CD4-positive, alpha-beta T cell treated with Interferon alpha-2 for 1 hour (primary cell): Measurements from ENCODE around the gene KHNYN.
"Not testable (repeated sequence)": the region's sequence is repeated elsewhere in the genome, so short reads cannot be mapped to it uniquely, and the experiment has no call there.

ENCODE experiments used
- DNase-seq, 2 donors: peaks; one replicate each; pipeline ENCODE4 v3.0.0-alpha.2; 2020 to 2022

Gene KHNYN

DNA sequence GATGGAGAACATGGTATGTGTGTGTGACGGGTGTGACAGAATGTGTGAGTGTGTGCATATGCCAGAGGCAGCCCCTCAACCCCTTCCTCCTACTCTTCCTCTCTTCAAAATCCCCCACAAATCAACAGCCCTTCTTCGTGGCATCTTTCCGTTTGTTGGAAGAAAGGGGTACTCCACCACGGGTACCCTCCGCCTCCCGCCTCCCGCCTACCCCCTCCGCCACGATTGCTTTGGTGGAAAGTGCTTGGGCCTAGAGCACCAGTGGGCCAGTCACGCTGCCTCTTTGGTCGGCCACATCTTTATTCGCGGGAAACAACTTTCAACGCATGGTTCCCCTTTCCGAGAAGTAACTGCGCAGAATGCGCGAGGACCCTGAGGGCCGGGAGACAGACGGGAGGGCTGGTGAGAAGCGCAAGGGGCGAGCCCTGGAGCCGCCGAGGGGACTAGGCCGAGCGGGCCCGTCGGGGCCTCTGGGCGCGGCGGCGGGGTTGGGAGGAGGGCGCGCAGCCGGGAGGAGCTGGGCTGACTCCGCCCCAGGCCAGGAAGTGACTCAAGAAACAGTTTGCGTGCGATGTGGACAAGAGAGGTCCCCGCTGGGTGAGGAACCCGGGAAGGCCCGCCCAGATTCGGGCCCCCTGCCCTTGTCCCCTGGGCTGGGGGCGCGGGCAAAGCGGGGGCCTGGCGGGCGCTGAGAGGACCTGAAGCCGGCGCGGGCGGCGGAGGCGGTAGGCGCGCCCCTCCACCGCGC, at the start of gene KHNYN, which contains the start of gene CBLN3:
Gene KHNYN (plus strand): TSS at position 560 of the 748 bp plus-strand sequence. CDS start 777 bp downstream, outside the sequence.
Gene CBLN3 (minus strand): TSS at position 274 of the 748 bp plus-strand sequence. CDS start 614 bp downstream, outside the sequence.
- peak; percentile 90 to 91 for DNase-seq

DNA sequence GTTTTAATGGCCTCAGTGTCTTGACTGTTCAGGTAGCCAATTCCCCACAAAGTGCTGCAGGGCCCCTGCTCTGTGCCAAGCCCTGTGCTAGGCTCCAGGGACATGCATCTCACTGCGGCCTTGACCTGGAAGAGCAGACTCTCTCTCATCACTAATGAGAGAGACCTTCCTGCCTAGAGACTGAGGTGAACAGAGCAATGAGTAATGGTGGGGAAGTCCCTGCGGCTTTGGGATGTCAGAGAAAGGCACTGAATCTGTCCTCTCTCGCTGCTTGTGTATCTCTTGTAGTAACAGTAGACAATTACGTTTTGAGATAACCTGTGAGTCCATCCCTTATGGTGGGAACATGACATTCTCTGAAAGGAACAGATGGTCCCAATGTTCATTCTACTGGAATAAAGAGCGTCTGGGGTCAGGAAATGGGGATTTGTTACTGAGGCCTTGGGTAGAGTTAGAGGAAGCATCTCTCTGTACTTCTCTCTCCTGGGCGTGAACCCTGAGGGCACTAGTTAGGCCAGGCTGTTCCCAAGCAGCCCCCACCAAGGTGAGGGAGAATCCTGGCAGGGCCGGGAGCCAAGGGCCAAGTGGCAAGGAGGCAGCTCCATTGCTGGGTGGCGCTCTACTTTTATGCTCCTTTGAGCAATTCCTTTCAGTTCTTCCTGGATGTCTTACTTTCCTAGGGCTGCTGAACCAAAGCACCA, 48.2 kb upstream of the KHNYN start:
- DNase-seq, result no peak

DNA sequence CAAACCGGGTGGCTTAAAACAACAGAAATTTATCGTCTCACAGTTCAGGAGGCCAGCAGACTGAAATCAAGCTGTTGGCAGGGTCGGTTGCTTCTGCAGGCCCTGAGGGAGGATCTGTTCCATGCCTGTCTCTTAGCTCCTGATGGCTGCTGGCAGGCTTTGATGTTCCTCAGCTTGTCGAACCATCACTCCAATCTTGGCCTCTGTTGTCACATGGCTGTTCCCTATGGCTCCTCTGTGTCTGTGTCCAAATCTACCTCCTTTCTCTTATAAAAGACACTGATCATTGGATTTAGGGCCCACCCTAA, 47.7 kb upstream of the KHNYN start:
- no peak for DNase-seq

DNA sequence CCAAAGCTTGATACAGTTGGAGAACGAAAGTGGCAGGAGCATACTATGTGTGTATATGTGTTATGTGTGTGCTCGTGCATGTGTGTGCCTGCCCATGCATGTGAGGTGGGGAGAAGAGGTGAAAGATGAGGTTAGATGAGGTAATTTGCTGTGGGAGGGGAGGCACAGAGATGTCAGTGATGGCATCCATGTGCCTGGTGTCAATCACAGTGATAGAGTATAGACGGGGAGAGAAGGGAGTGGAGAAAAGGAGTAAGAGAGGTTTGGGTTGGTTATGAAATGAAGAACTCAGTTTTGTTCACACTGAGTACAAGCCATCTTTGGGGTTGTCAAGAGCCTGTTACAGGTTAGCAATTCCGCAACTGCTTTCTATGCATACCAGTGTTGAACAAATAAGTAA, 45.6 kb upstream of the KHNYN start:
- no peak for DNase-seq

DNA sequence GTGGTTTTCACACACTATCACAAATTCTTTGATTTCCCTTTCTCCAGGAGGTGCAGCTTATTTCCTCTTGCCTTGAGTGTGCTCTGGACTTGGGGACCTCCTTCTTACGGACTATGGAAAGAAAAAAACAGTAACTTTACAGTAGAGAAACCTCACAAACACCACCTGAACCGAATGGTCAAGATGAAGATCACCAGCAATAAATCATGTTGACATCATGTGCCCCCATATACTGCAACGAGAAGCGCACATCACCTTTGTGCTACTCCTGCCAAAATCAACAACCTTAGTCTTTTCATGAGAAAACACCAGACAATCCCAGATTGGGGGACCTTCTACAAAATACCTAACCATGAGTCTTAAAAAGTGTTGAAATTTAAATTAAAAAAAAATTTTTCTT, 44.2 kb upstream of the KHNYN start:
- DNase-seq, result no peak

DNA sequence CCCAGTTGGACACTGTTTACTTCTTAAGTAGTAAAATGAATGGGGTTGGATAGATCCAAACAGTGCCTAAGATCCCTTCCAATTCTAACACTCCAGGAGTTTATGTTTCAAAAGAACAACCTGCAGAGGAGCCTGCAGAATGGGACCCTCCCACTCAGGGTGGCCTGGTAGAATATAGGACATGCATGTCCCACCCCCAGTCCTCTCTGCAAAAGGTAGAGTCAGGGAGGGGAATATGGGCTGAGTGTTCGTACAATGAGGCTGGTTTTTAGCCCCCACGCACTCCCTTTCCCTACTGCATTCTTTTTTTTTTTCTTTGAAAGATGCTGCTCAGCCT, 42.8 kb upstream of the KHNYN start:
- DNase-seq, result no peak

DNA sequence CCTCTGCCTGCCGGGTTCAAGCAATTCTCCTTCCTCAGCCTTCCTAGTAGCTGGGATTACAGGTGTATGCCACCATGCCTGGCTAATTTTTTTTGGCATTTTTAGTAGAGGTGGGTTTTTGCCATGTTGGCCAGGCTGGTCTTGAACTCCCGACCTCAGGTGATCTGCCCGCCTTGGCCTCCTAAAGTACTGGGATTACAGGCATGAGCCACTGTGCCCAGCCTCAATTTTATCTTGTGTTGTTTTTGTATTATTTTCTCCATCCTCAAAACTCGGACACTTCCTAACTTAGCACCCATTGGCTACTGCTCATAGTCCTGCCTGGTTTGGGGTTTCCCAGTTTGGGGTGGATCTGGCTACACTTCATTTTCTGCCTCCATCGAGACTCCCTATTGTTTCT, 42.2 kb upstream of the KHNYN start:
- DNase-seq, result not testable (repeated sequence)

DNA sequence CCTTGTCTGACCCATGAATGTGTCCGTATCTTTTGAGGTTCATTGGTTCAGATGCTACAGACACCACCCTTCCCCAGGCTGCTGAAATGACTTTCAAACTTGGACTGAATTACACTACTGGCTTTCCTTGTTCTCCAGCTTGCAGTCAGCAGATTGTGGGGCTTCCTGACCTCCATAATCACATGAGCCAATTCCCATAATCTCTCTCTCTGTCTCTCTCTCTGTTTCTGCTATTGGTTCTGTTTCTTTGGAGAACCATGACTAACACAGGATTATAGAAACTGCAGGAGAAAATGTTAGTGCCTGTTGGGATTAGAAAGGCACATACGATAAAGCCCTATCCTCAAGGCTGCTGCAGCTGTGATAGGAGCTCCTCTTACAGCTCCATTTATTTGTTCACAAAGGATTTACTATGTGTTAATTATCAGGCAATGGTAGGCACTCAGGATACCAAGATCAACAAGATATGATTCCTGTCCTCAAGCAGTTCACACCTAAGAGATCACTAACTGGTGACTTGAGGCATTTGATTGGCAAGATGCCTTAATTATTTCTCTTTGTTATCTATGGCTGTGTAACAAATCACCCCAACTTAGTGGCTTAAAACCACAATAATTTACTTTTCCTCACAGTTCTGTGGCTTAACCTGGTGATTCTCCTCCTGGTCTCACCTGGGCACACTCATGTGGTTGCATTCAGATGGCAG, 41.1 kb upstream of the KHNYN start:
- DNase-seq, result no peak

DNA sequence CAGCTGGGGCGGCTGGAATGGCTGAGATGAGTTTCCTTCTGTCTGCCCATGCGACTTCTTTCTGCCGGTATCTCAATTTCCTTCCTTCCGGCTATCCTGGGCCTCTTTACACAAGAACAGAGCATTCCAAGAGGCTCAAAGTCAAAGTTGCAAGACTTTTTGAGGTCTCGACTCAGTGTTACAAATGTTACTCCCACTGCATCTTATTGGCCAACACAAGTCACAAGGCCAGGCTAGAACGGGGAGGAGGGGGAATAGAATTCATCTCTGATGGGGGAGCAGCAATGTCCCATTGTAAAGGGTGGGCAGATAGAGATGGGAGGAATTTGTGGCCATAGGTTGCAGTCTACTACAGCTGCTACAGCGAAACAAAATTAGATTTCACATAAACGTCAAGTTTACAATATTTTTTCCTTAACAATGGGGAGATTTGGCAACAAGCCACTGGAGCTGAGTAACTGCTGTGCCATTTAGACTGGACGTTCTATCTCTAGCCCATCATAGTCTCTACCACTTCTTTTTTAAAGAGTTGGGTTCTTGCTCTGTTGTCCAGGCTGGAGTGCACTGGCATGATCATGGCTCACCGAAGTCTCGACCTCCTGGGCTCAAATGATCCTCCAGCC, 40.4 kb upstream of the KHNYN start:
- DNase-seq, result no peak

DNA sequence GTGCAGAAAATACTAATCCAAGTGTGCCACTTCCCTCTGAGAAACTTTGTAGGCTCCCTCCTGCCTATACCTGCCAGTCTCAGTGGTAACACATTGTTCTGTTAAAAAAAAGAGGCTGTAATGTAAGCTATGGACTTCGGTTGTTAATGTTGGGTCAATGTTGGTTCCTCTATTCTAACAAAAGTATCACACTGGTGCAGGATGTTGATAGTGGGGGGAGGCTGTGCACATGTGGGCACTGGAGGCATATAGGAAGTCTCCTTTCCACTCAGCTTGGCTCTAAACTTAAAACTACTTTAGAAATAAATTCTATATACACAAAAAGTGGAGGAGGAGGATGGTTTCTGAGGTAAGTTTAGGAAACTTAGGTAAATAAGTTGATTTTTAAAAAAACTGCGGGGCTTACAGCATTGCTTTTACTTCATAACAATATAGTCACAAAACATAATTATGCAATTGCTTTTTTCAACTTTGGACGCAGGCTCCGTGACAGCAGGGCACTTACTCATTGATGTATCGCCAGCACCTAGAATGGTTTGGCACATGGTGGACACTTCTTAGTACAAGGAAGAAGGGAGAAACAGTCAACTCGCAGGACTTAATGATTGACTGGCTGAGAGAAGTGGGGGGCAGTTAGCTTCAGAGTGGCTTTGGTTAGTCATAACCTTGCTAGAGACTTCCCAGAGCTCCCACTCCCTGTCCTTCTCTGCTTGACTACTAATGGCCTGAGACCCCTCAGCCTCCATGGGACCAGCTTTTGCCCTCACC, 38.9 kb upstream of the KHNYN start:
- DNase-seq, result no peak

DNA sequence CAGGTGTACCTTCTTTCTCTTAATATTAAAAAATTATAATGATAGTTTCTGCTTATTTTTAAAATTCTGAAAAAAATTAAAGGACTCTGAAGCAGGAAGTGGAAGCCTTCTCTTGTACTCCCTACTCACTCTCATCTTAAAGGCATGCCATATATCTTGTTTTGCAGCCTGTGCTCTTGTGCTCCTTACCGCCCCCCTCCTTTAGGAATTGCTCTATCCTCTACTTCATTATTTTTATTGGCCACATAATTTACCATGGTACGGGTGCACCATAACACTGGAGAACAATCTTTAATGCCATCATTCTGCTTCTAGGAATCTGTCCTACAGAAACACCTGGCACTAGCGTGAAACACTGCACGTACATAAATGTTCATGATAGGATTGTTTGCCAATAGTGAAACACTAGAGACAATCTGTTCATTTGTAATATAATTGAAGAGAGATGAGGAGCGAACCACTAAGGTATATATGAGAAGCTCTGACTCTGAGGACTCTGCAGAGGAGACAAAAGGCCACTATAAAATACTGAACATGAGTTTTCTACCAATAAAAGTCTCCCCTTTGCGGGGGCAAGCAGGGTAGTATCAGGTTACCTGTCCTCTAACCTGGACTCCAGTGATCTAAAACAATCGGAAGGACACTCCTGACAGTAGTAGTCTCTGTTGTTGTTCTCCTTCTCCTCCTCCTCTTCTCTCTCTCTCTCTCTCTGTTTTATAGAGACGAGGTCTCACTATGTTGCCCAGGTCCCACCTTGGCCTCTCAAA, 37.2 kb upstream of the KHNYN start:
- no peak for DNase-seq

DNA sequence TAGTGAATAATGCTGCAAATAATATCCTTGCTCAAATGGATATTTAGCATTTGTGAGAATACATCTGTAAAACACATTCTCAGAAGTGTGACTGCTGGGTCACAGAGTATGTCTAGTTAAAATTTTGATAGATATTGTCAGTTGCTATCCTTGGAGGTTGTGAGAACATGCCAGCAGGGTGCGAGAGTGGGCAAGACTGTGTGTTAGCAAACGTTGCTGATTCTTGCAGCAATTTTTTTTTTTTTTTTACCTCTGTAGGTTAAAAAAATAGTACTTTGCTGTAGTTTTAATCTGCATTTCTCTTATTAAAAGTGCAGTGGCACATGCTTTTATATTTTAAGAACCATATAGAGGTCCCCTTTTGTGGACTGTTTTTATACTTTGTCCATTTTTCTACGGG, 35.5 kb upstream of the KHNYN start:
- DNase-seq, result no peak

DNA sequence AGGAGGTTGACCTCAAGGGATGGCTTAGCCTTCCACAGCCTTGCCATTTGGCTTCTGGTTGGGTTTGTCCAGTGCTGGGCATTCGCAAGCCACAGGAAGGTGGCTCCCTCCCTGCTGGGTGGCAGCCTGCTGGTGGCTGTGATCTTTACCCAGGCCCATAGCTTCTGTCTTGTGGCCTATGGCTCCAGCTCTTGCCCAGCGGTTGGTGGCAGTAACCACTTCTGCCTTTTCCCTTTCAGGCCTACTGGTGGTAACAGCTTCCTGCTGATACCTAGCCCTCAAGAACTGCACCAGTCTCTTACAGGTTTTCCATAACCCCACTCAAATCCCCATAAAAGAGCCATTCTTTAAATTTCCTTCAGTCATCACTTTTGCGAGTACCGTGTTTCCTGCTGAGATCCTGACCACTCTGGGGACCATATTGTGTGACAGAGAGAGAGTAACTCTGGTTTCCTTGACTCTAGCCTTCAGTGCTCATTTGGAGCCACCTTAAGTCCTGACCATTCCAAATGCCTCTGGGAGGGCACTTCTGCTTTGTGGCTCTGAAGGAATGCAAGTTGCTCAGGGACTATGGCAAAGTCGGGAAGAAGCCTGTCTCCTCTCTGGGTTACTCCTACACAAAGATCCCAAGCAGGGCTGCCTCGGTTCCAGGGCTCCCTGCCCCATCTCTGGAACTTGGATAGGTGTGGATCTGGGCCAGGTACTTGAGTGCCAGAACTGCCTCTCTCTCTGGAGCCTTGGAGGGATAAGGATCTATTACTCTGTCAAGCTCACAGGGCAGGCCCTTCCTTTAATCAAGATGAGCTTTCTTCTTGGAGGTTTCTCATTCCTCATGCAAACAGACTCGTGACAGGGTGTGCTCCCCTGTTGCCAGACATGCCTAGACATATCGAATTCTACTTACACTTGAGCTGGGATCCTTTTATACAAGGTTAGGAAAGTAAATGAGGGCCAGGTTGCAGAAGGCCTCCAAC, 33.9 kb upstream of the KHNYN start:
- no peak for DNase-seq

DNA sequence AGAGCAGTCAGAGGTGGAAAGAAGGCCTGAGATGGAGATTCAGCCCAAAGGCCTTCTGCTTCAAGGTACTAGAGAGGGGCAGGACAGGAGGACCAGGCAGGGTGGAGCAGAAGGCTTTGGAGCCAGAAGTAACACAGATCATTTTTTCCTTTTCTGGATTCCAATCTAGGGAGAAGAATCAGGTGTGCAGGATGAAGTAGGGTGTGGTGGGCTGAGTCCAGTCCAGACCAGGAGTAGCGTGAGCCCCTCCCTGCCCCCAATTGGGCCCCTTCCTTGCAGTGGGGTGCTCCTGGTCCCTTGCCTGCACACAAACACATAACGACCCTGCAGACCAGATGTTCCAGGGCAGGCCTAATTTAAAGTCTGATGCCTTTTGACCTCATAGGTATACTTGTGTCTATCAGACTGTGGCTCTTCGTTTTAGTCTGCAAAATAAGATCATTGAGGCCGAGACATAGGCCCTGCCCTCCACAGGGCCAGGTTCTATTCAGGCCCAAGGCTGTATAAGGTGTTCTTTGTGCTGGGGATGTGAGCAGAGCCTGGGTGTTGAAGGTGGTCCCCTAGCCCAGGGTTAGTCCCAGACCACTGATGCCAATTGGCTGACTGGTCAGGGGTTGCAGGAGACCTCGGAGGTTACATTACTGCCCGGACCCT, 32.0 kb upstream of the KHNYN start:
- no peak for DNase-seq

DNA sequence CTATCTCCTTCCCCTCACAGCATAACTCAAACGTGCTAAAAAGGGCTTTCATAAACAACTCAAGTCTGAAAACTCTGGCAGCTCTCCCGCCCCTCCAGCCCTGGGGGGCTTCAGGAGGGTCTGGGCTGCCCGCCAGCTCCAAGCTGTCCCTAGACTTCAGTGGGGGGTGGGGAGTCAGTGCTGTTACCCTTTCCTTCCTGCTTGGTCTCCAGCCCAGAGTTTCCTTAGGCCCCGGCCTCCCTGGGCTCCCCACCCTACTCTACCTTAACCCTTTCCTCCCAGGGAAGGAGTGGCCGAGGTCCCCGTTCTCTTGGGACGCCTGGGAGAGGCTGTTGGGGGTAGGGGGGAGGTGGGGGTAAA, 31.5 kb upstream of the KHNYN start:
- DNase-seq, result no peak

DNA sequence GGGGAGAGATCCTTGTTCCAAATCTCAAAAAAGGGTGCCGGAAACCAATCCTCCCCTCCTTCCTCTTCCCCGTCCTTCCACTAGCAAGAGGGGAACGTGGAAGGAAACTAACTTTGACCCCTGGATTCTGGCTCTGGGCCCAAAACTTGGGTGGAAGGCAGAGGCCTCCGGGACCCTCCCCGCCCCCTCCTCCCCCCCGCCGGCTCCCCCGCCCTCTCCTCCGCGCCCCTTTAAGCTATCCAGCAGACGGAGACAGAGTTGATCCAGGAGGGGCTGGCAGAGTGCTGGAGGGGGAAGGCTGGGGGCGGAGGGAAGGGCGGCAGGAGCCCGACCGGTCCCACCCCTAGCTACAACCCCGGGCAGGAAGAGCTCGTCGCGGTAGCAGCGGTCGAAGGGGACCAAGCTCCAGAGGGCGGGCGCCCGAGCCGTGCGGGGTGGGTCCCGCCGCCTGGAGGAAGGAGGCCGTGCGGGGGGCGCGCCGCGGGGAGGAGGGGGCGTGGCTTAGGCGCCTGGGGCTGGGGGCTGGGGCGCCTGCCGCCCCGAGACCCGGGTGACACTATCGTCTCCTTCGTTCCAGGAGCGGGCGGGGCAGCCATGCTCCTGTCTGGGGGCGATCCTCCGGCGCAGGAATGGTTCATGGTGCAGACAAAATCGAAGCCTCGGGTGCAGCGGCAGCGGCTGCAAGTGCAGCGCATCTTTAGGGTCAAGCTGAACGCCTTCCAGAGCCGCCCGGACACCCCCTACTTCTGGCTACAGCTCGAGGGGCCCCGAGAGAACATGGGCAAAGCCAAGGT, 30.9 kb upstream of the KHNYN start, which contains the start of gene NYNRIN:
Gene NYNRIN (plus strand): TSS at position 351 of the 794 bp plus-strand sequence. CDS start 244 bp downstream, at position 595.
- DNase-seq, result peak; percentile 15 to 35

DNA sequence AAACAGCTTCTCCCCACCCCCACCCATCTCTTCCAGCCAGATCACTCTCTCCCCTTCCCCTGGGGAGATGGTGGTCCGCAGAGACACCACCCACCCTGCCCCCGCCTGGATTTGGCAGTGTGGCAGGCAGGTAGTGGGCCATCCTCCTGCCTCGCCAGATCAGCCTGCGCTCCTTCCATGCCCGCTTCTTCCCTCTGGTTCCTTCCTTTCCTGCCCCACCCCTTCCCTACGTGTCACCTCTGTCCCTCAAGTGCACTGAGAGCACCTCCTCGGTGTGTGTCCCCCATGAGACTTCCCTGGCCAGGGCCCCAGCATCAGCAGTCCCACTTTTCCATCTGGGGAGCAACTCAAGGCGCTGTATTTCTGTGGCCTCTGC, 30.3 kb upstream of the KHNYN start:
- DNase-seq, result no peak

DNA sequence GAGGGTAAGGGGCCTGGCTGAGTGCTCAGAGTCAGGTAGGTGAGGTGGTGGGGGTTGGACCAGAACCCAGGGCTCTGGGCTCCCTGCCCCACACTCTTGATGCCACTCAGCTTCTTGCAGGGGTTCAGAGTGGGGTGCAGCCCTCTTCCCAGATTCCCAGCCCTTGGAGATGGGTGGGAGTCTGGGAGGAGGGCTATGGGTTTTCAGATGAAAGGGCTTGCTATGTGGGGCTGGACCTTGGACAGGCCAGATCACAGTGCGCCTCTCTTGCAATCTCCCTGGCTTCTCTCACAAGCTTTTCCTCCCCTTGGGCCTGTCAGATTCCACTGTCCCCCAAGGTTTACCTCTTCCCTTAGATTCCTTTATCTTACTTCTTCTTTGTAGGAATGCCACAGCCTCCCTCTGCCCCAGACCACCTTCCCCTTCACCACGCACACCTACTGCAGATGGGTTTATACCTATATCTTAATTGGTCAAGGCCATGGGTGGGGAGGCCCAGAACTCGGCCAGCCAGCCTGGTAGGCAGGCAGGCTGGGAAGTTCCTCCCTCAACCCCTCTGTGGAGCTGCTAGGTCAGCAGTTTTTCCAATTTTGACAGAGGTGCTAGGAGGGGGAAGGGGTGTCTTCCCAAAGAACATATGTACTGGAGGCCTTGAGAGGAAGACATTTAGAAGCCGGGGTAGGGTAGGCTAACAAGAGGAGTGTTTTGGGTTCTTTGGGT, 29.6 kb upstream of the KHNYN start:
- no peak for DNase-seq
